GM21515 (cell line): ENCODE data around the gene TAX1BP3.
"Not testable (repeated sequence)": the region's sequence is repeated elsewhere in the genome, so short reads cannot be mapped to it uniquely, and the experiment has no call there.

Experiments
- ATAC-seq: cut with Tn5 transposase; IDR thresholded peaks from one replicate; pipeline ENCODE4 v1.9.1; 2021; ENCODE audit not compliant: unreplicated experiment

Gene TAX1BP3, protein sequence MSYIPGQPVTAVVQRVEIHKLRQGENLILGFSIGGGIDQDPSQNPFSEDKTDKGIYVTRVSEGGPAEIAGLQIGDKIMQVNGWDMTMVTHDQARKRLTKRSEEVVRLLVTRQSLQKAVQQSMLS

DNA sequence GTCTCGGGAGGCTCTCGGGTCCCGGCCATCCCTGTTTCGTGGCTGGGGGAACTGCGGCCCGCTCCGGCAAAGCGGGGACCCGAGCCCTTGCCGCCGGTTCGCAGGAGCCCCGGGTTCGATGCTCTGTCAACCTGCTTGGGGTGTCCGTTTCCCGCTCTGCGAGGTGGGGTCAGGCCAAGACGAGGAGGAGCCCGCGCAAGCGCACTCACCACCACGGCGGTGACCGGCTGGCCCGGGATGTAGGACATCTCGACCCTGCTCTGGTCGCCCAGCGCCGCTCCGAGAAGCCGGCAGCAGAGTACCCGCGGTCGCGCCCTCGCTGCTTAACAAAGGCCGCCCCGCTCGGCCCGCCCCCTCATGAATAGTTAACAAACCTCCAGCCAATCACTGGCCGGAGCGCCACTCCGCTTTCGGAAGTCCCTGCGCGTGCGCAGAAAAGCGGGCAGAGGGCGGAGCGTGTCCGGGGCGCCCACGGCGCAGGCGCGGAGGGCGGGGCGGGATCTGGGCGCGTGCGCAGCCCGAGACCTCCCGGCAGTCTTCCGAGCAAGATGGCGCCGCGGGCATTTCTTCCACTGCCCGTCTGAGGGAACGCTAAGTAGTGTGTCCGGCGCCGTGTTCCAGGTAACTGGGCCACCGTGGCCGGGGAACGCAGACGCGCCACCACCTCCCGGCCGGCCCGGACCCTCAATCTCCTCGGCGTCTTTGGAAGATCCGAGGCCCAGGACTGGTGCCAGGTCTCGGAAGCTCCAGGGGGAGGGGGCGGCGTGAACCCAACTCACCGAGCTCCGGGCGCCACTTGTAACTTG lies at the start of gene TAX1BP3, which contains the start of gene EMC6:
Gene TAX1BP3, minus strand, starts transcription at position 300 of the 806 bp plus-strand sequence. Its CDS starts 52 bp downstream, at position 248.
Gene EMC6, plus strand, starts transcription at position 534 of the 806 bp plus-strand sequence. CDS start 335 bp downstream, outside the sequence.
- ATAC-seq, result peak; percentile 86

DNA sequence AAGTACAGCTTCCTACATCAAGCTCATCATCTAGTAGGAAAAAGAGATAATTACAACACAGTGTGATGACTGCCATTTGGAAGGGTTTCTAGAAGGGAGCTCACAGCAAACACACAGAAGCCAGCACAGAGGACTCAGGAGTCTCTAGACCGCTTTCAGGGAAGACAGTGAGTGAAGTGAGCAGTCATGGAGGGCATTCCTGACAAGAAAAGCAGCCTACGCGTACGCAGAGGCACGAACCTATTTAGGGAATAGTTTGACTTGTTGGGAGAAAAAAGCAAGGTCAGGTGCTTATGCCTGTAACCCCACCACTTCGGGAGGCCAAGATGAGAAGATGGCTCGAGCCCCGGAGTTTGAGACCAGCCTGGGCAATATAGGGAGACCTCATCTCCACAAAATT lies 46.9 kb upstream of the TAX1BP3 start:
- ATAC-seq, result no peak

DNA sequence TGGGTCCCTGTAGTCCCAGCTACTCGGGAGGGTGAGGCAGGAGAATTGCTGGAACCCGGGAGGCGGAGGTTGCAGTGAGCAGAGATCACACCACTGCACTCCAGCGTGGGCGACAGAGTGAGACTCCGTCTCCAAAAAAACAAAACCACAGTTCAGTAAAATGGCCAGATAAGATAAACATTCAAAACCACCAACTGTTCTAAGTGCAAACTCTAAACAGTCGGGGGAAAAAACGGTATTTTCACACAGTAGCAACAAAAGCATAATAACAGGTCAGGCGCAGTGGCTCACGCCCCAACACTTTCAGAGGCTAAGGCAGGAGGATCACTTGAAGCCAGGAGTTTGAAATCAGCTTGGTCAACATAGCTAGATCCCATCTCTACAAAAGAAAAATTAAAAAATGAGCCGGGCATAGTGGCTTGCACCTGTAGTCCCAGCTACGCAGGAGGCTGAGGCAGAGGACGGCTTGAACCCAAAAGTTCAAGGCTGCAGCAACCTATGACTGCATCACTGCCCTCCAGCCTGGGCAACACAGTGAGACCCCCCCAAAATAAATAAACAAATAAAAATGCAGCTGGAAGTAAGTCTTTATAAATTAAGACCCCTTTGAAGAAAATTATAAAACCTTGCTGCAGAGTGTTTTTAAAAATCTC lies 44.6 kb upstream of the TAX1BP3 start:
- ATAC-seq, result no peak

DNA sequence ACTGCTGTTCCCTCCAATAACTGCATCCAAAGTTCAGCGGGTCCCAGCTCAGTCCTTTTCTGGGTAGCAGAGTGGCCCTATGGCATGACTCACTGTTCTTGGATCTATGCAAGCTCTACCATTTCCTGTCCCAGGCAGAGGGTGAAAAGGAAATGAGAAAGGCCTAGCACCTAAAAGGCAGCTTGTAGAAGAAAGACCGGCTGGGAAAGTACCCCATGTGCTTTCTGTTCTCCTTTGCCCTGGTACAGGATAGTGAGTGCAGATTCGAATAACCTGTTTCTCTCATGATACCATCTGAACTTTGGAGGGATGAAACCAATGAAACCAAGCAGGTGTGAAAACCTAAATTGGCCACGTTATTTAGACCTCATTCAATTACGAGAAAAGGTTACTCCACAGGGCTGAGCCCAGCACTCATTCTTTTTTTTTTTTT lies 42.6 kb upstream of the TAX1BP3 start:
- ATAC-seq, result peak; percentile 87

DNA sequence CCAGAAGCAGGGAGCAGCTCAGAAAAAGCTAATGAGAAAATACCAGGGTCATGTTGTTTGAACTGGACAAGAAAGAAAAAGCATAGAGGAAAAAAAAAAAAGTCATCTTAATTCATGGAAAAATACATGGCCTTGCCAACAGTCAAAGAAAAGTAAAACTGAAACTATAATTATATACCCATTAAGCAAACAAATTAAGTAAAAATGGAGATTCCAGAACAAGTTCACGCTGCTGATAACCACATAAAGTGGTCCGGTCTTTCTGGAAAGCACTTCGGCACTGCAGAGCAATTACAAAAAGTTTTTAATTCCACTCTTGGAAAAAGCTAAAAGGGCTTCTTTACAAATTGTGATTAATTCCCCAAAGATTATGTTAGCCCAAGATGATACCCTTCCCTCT lies 40.0 kb upstream of the TAX1BP3 start:
- no peak for ATAC-seq

DNA sequence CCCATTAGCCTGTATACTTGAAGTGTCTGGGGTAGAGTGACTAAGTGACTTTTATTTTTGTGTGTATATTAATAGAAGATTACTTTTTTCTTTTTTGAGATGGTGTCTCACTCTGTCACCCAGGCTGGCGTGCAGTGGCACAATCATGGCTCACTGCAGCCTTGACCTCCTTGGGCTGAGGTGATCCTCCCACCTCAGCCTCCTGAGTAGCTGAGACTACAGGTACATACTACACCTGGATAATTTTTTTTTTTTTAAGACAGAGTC lies 37.3 kb upstream of the TAX1BP3 start:
- not testable (repeated sequence) for ATAC-seq

DNA sequence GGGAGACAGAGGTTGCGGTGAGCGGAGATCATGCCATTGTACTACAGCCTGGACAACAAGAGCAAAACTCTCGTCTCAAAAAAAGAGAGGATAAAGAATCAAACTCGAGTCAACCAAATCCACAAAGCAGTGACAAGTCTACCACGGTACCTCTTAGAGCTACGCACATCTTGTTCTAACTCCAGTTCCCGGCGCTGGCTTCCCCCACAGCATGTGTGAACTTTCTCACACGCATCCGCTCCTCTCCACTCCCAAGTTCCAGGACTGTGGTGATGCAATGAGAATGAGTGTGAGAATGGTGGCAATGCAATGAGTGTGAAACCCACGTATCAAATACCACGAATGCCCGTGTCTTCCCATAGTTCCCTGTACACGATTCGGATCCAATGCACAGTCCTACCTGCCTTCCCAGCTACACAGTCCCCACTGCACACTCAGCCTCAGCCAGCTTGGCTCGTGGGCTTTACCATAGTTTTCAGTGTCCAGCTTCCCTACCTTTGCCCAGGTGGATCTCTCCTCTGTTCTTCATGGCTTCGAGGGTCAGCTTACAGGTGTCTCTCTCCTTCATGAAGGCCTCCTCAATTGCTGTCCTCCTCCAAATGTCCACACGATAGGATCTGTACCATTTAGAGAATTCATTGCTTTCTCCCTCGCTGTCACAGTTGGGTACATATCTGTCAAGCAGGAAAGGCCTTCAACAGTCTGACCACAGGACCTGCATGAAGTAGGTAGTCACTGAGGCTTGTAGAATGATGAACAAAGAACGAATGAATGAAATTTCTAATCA lies 36.7 kb upstream of the TAX1BP3 start:
- no peak for ATAC-seq

DNA sequence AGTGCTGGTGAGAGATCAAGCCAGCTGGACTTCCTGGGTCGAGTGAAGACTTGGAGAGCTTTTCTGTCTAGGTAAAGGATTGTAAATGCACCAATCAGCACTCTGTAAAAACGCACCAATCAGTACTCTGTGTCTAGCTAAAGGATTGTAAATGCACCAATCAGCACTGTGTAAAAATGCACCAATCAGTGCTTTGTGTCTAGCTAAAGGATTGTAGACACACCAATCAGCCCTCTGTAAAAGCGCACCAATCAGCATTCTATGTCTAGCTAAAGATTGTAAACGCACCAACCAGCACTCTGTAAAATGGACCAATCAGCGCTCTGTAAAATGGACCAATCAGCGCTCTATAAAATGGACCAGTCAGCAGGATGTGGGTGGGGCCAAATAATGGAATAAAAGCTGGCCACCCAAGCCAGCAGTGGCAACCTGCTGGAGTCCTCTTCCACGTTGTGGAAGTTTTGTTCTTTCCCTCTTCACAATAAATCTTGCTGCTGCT lies 33.7 kb upstream of the TAX1BP3 start:
- ATAC-seq, result not testable (repeated sequence)

DNA sequence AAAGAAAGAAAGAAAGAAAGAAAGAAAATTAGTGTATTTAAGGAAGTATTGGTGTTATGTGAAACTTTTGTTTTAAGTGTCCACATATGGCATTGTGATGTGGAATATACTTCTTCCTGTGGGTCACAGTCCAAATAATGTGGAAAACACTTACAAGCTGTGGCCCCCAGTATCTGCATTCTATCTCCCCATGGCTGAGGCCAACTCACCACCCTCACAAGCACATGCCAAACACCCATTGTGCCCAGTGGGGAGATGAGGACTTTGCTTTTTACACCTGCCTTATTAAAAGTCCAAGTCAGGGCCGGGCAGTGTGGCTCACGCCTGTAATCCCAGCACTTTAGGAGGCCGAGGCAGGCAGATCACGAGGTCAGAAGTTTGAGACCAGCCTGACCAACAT lies 31.6 kb upstream of the TAX1BP3 start:
- ATAC-seq, result no peak

DNA sequence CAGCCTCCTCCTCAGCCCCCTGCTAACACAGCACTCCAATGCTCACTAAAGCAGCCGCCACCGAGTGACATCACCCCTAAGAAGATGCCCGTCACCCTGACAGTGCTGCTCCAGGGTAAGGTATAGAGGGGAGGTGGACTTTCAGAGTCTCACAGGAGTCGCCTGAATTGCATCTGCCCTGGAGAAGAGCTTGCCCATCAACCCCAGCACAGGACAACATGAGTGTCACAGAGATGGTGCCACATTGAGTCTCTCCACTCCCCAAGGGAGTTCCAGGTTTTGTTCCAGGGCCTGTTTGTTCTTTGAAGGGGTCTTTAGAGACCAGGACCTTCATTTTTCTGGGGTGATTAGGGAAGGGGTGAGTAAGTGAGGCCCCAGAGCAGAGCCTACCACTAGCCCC lies 29.8 kb upstream of the TAX1BP3 start:
- no peak for ATAC-seq

DNA sequence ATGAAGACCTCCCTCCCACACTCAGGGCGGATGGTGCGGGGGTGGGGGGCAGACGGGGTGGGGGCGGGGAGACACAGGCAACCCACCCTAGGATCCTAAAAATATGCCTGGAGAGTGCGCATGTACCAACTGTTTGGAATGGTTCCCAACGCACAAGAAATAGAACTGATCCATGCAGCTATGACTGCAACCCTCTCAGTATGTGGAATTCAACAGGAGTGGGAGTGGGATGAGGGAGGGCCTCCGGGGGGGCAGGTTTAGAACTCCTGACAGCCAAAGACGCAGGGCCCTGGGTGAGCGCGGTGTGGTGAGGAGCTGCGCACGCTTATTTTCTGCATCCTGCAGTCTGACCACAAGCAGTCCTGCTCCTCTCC lies 28.7 kb upstream of the TAX1BP3 start:
- ATAC-seq, result no peak

DNA sequence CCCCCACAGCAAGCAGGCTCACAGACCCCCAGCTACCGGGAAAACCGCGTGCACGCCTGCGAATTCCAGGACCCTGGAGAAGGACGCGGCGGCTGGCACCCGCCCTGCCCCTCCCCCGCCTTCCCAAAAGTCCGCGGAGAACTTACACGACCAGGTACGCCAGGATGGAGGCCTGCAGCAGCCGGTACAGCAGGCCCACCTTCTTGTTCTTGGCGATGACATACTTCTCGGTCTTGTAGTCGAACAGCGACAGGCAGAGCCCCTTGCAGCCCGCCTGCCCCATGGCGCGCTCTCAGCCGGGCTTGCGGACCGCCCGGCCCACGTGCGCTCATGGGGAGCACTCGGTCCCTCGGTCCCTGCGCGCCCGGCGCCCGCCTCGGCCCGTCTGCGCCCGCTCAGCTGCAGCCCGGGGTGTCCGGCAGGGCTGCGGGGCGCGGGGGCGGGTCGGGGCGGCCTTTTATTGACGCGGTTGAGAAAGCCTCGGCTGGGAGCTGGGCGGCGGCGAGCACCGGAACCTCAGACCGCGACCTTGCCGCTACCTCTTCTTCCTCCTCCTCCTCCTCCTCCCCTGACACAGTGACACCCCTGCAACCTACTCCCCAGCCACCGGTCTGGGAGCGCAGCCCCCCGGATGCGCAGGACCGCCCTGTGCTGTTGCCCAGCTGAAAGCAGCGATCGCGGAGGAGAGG lies 27.5 kb upstream of the TAX1BP3 start, which contains the start of gene P2RX5:
Gene P2RX5, minus strand, starts transcription at position 433 of the 689 bp plus-strand sequence. Its CDS starts 150 bp downstream, at position 283.
- ATAC-seq, result no peak

DNA sequence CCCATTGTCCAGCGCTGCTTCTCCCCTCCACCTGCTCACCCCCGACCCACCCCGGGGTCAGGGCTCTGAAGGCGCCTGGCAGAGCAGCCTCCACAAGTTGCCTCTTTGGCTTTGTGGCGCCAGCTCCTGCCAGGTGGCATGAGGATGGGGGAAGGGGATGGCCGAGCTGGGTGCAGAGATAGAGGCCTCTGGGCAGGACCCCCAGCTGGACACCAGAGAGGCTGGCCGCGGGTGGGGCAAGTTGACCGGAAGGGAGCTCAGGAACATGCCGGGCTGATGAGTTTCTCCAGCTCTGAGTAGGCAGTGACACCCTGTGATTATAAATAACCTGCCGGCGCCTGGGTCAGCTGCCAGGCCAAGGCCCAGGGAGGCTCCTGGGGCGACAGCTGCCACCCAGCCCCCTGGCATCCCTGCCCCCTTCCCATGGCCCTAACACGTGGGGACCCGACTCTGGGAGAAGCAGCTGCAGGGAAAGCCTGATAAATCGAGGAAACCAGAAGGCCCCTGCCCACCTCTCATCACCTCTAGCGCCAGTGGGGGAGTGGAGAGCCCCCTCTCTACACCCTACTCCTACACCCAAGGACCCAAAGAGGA lies 26.8 kb upstream of the TAX1BP3 start:
- ATAC-seq, result no peak

DNA sequence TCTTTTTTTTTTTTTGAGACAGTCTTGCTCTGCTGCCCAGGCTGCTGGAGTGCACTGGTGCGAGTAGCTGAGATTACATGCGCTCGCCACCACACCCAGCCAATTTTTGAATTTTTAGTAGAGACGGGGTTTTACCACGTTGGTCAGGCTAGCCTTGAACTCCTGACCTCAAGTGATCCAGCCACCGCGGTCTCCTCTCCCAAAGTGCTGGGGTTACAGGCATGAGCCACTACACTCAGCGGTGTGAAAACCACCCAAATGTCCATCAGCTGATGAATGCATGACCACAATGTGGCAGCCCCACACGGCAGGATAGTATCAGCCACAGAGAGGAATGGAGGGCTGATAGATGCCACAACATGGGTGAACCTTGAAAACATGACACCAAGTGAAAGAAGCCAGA lies 25.5 kb upstream of the TAX1BP3 start:
- no peak for ATAC-seq

DNA sequence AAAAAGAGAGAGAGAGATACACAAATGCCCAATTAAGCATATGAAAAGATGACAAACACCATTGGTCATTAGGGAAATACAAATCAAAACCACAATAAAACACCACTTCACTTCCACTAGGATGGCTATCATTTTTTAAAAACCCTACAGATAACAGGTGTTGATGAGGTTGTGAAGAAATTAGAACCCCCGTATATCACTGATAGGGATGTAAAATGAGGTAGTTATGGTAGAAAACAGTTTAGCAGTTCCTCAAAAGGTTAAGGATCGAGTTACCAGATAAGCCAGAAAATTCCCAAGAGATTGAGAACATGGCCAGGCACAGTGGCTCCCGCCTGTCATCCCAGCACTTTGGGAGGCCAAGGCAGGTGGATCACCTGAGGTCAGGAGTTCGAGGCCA lies 24.8 kb upstream of the TAX1BP3 start:
- no peak for ATAC-seq

DNA sequence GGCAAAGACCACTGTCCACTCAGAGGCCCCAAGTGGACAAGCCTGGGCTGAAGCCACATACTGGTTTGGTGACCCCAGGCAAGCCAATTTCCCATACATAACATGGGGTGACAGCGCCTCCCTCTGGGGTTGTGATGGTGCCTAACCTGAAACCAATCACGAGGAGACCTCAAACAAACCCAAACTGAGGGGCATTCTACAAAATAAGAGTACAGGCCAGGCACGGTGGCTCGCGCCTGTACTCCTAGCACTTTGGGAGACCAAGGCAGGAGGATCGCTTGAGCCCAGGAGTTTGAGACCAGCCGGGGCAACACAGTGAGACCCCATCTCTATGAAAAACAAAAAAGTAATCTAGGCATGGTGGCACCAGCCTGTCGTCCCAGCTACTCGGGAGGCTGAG lies 24.0 kb upstream of the TAX1BP3 start:
- ATAC-seq, result no peak

DNA sequence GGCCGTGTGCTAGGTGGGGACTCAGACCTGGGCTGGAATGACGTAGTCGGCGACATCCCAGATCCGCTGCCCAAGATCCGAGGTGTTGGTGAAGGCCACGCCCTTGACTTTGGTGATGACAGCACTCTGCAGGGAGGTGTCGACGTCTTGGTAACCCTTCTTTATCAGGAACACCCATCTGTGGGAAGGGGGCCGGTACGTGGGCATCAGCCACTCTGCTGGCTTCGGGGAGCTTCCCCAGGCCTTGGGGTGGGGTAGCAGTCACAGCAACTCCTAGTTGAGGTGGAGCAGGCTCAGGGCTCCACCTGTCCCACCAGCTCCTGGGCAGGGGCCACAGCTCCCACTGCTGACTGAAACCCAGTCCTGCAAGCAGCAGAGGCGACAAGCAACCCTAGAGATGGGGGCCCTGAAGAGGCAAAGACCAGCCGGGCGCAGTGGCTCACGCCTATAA lies 23.3 kb upstream of the TAX1BP3 start:
- no peak for ATAC-seq

DNA sequence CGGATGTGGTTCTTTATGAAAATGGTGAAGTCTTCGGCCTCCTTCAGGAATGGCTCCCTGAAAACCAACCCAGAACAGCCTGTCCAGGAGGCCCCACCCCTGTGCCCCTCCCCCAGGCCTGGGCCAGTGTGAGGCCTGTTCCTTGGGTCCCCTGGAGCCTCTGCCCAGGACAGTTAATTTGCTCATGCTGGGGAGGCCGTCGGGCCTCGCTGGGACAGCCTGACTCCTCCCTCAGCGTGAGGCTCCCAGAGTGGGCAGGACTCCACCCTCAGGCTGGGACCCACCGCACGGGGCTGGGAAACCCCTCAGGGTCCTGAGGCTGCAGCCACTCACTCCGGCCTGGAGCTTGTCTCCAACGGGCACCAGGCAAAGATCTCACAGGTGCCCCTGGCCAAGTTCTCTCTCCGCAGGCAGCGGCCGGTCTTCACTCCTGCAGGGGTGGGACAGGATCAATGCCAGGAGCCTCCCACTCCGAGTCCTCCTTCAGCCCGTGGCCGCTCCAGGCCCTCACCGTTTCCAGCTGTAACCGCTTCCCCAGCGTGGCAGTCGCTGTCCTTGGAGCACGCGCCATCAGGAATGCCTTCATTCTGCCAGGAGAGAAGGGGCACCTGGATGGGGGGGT lies 21.8 kb upstream of the TAX1BP3 start:
- no peak for ATAC-seq

DNA sequence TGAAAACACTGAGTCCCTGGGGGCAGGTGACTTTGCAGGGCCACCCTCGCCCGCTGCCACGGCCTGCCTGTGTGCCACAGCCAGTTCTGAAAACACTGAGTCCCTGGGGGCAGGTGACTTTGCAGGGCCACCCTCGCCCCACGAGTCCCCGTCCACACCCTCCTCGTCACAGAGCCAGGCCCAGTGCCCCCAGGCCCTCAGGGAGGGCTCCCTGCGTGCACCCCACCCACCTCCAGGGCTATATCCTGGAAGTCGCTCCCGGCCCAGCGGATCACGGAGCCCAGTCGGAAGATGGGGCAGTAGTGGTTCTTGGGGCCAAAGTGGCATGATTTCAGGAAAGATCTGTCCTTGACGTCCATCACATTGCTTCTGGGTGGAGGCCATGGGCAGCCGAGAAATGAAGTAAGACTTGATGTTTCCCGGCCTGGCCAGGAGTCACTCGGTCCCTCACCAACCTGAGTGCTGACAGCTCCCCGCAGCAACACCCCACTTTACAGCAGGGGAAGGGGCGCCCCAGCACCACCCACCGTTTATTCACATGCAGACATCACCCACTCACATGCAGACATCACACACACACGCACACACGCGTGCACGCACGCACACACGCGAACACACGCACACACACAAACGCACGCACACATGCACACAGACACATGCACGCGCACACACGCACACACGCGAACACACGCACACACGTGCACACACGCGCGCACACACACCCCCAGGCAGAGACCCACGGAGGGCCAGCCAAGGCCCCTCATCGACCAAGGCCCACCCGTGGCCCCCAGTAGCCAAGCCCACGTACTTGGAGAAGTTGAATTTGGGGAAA lies 21.1 kb upstream of the TAX1BP3 start:
- ATAC-seq, result no peak
